Measurements from ENCODE around the gene HOXC5. TPM values are rescaled to one million over a fixed set of nuclear protein-coding genes. Genes with fewer than 3 reads are reported as not detected.

HOXC5 gene
- total RNA-seq (2014; rRNA removed; shearing (Covaris generic); ENCODE audit: low replicate concordance) = not detected in 2 replicates

GRCh38 chr12:54032627-54033100 is at the start of gene HOXC5:
Gene HOXC5 (plus strand): TSS chr12:54033050. CDS start chr12:54033123, 73 bp downstream.
- Histone ChIP-seq H4K20me1 (ENCODE audit: insufficient read depth, low read depth, low read length) (no peaks in the 10 kb centered on the region), H3K27ac (ENCODE audit: low read length) (no peak within 1 kb of the TSS), H3K36me3 (ENCODE audit: insufficient read depth, low read length) (no peaks in the 10 kb centered on the region), H3K4me3 (ENCODE audit: low read length) (peak within 1 kb of the TSS; percentile 30; the same call in 1 of the 2 replicates), H3K9me2 (replicated peaks; ENCODE audit: insufficient read depth, low read length) (no peaks in the 10 kb centered on the region), H3K9me3 (ENCODE audit: low read length) (no peaks in the 10 kb centered on the region), H3K79me2 (ENCODE audit: low read length) (no peaks in the 10 kb centered on the region), H3K27me3 (ENCODE audit: low read length) (no peaks in the 10 kb centered on the region), H2AFZ (ENCODE audit: low read length) (no peak within 1 kb of the TSS), H3K4me1 (ENCODE audit: low read length) (peaks cover 27% of the 10 kb centered on the region), H3K4me2 (ENCODE audit: low read depth, low read length, poor library complexity, severe bottlenecking) (peak within 1 kb of the TSS; percentile 60), H3K9ac (ENCODE audit: low read length) (peak within 1 kb of the TSS; percentile 35; the same call in 1 of the 2 replicates)
- DNase-seq = peak; percentile 87

GRCh38 chr12:53983568-53983949 is 49.3 kb upstream of the HOXC5 start:
- Histone ChIP-seq H3K9me3 (ENCODE audit: low read length) (no peaks in the 10 kb centered on the region), H3K27me3 (ENCODE audit: low read length) (no peaks in the 10 kb centered on the region), H2AFZ (ENCODE audit: low read length) (no peak overlapping the region), H3K4me3 (ENCODE audit: low read length) (no peak overlapping the region), H3K27ac (ENCODE audit: low read length) (no peak overlapping the region), H3K9ac (ENCODE audit: low read length) (no peak overlapping the region), H3K4me1 (ENCODE audit: low read length) (peaks cover 6% of the 10 kb centered on the region), H4K20me1 (ENCODE audit: insufficient read depth, low read depth, low read length) (no peaks in the 10 kb centered on the region), H3K9me2 (replicated peaks; ENCODE audit: insufficient read depth, low read length) (no peaks in the 10 kb centered on the region), H3K79me2 (ENCODE audit: low read length) (no peaks in the 10 kb centered on the region), H3K4me2 (ENCODE audit: low read depth, low read length, poor library complexity, severe bottlenecking) (no peak overlapping the region), H3K36me3 (ENCODE audit: insufficient read depth, low read length) (no peaks in the 10 kb centered on the region)
- no peak for DNase-seq

DNA sequence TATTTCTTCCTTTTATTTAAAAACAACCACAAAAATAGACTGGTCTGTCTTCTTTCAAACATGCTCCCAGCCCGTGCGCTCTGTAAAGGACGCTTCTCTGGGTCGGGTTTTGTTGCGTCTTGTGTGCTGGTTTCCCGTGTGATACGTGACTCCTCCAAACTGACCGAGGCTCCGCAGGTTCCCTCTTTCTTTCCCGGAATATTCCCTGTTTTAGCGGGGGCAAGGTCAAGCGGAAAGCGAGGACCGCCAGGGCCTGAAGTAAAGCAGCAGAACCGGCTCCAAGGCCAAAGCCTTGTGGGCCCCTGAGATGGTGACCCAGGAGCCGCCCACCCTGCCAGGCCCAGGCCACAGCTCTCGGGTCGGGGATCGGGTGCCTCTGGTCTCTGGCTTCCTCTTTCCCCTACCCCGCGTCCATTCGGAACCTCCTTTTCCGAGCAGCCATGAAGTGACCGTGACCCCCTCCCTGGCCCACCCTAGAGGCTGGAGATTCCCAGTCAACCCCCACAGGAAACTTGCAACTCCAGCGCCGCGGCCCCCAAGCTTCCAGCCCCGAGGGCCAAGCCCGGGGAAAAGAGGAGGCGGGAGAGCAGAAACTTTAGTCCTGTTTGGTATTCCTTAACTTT is 48.8 kb upstream of the HOXC5 start:
- Histone ChIP-seq H3K4me2 (ENCODE audit: low read depth, low read length, poor library complexity, severe bottlenecking) (no peak overlapping the region), H3K27me3 (ENCODE audit: low read length) (no peaks in the 10 kb centered on the region), H3K4me3 (ENCODE audit: low read length) (no peak overlapping the region; the same call in 1 of the 2 replicates), H4K20me1 (ENCODE audit: insufficient read depth, low read depth, low read length) (no peaks in the 10 kb centered on the region), H2AFZ (ENCODE audit: low read length) (no peak overlapping the region), H3K9me2 (replicated peaks; ENCODE audit: insufficient read depth, low read length) (no peaks in the 10 kb centered on the region), H3K9ac (ENCODE audit: low read length) (no peak overlapping the region), H3K9me3 (ENCODE audit: low read length) (no peaks in the 10 kb centered on the region), H3K27ac (ENCODE audit: low read length) (no peak overlapping the region), H3K36me3 (ENCODE audit: insufficient read depth, low read length) (no peaks in the 10 kb centered on the region), H3K79me2 (ENCODE audit: low read length) (no peaks in the 10 kb centered on the region), H3K4me1 (ENCODE audit: low read length) (peaks cover 11% of the 10 kb centered on the region)
- no peak for DNase-seq

DNA sequence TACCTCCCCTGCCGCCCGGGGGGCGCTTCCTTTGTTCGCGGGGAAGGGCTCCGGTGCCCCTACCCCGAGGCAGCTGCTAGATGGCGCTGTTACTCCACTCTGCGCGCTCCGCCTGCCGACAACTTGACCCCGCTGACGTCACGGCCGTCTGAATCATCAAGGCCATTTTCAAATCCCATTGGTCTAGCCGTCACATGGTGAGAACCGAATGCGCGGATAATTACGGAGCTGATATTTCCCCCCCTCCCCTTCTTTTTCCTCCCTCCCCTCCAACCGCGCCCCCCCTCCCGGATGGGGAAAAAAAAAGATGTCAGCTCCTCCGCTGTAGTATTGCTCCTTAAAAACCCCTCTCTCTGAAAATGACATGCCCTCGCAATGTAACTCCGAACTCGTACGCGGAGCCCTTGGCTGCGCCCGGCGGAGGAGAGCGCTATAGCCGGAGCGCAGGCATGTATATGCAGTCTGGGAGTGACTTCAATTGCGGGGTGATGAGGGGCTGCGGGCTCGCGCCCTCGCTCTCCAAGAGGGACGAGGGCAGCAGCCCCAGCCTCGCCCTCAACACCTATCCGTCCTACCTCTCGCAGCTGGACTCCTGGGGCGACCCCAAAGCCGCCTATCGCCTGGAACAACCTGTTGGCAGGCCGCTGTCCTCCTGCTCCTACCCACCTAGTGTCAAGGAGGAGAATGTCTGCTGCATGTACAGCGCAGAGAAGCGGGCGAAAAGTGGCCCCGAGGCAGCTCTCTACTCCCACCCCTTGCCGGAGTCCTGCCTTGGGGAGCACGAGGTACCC is 47.8 kb upstream of the HOXC5 start, which contains the start of gene HOXC10:
HOXC10 (plus strand) TSS at position 246 of the 791 bp plus-strand sequence; CDS start at position 360, 114 bp downstream.
- H3K4me2 ChIP-seq (ENCODE audit: low read depth, low read length, poor library complexity, severe bottlenecking) = no peak within 1 kb of the TSS
- H3K4me1 ChIP-seq (ENCODE audit: low read length) = peaks cover 19% of the 10 kb centered on the region
- H3K36me3 ChIP-seq (ENCODE audit: insufficient read depth, low read length) = no peaks in the 10 kb centered on the region
- H3K9me2 ChIP-seq (replicated peaks; ENCODE audit: insufficient read depth, low read length) = no peaks in the 10 kb centered on the region
- H4K20me1 ChIP-seq (ENCODE audit: insufficient read depth, low read depth, low read length) = no peaks in the 10 kb centered on the region
- no peak within 1 kb of the TSS for H3K27ac ChIP-seq (ENCODE audit: low read length)
- H3K27me3 ChIP-seq (ENCODE audit: low read length) = no peaks in the 10 kb centered on the region
- no peaks in the 10 kb centered on the region for H3K9me3 ChIP-seq (ENCODE audit: low read length)
- no peak within 1 kb of the TSS for H3K9ac ChIP-seq (ENCODE audit: low read length)
- peak; percentile 96 for DNase-seq
- no peak within 1 kb of the TSS; the same call in 1 of the 2 replicates for H3K4me3 ChIP-seq (ENCODE audit: low read length)
- no peaks in the 10 kb centered on the region for H3K79me2 ChIP-seq (ENCODE audit: low read length)
- H2AFZ ChIP-seq (ENCODE audit: low read length) = no peak within 1 kb of the TSS

- H3K4me3 ChIP-seq (ENCODE audit: low read length) = no peak overlapping the region
- no peaks in the 10 kb centered on the region for H4K20me1 ChIP-seq (ENCODE audit: insufficient read depth, low read depth, low read length)
- no peak for DNase-seq
- H3K9me2 ChIP-seq (replicated peaks; ENCODE audit: insufficient read depth, low read length) = no peaks in the 10 kb centered on the region
- H3K4me1 ChIP-seq (ENCODE audit: low read length) = peaks cover 19% of the 10 kb centered on the region
- no peaks in the 10 kb centered on the region for H3K79me2 ChIP-seq (ENCODE audit: low read length)
- no peak overlapping the region for H3K9ac ChIP-seq (ENCODE audit: low read length)
- H2AFZ ChIP-seq (ENCODE audit: low read length) = no peak overlapping the region
- H3K27ac ChIP-seq (ENCODE audit: low read length) = no peak overlapping the region
- H3K27me3 ChIP-seq (ENCODE audit: low read length) = no peaks in the 10 kb centered on the region
- H3K9me3 ChIP-seq (ENCODE audit: low read length) = no peaks in the 10 kb centered on the region
- no peaks in the 10 kb centered on the region for H3K36me3 ChIP-seq (ENCODE audit: insufficient read depth, low read length)
- H3K4me2 ChIP-seq (ENCODE audit: low read depth, low read length, poor library complexity, severe bottlenecking) = no peak overlapping the region
Measured at GRCh38 chr12:53985692-53985993, 47.2 kb upstream of the HOXC5 start.

GRCh38 chr12:53985994-53986685 is 46.7 kb upstream of the HOXC5 start:
- Histone ChIP-seq H3K9ac (ENCODE audit: low read length) (no peak overlapping the region), H3K4me1 (ENCODE audit: low read length) (peaks cover 19% of the 10 kb centered on the region), H3K79me2 (ENCODE audit: low read length) (no peaks in the 10 kb centered on the region), H3K9me2 (replicated peaks; ENCODE audit: insufficient read depth, low read length) (no peaks in the 10 kb centered on the region), H3K27ac (ENCODE audit: low read length) (no peak overlapping the region), H2AFZ (ENCODE audit: low read length) (no peak overlapping the region), H4K20me1 (ENCODE audit: insufficient read depth, low read depth, low read length) (no peaks in the 10 kb centered on the region), H3K27me3 (ENCODE audit: low read length) (no peaks in the 10 kb centered on the region), H3K4me2 (ENCODE audit: low read depth, low read length, poor library complexity, severe bottlenecking) (no peak overlapping the region), H3K36me3 (ENCODE audit: insufficient read depth, low read length) (no peaks in the 10 kb centered on the region), H3K4me3 (ENCODE audit: low read length) (no peak overlapping the region), H3K9me3 (ENCODE audit: low read length) (no peaks in the 10 kb centered on the region)
- DNase-seq = no peak

GRCh38 chr12:53986686-53987483 is 46.0 kb upstream of the HOXC5 start:
- H3K79me2 ChIP-seq (ENCODE audit: low read length) = no peaks in the 10 kb centered on the region
- no peaks in the 10 kb centered on the region for H3K9me2 ChIP-seq (replicated peaks; ENCODE audit: insufficient read depth, low read length)
- no peaks in the 10 kb centered on the region for H3K36me3 ChIP-seq (ENCODE audit: insufficient read depth, low read length)
- no peak overlapping the region for H3K4me2 ChIP-seq (ENCODE audit: low read depth, low read length, poor library complexity, severe bottlenecking)
- H3K4me3 ChIP-seq (ENCODE audit: low read length) = no peak overlapping the region
- DNase-seq = no peak
- no peak overlapping the region for H2AFZ ChIP-seq (ENCODE audit: low read length)
- H3K27me3 ChIP-seq (ENCODE audit: low read length) = no peaks in the 10 kb centered on the region
- H3K4me1 ChIP-seq (ENCODE audit: low read length) = peaks cover 19% of the 10 kb centered on the region
- H4K20me1 ChIP-seq (ENCODE audit: insufficient read depth, low read depth, low read length) = no peaks in the 10 kb centered on the region
- no peak overlapping the region for H3K27ac ChIP-seq (ENCODE audit: low read length)
- H3K9ac ChIP-seq (ENCODE audit: low read length) = no peak overlapping the region
- no peaks in the 10 kb centered on the region for H3K9me3 ChIP-seq (ENCODE audit: low read length)
